ENCODE measurements around the gene SNX10. TPM values are rescaled to one million over a fixed set of nuclear protein-coding genes. Genes with fewer than 3 reads are reported as not detected.

Gene SNX10
- total and polyA plus RNA-seq, 12 donors, result 6.5 to 50.3 (median 27.8) TPM

- DNase-seq, result peak in 4 of 7 donors; percentile 19 to 55 (median 46)
- 74 to 83% (median 79%) methylated on average over 11 of the region's 11 CpGs for WGBS, 4 donors
Measured at GRCh38 chr7:26292768-26293560, 1.3 kb downstream of the SNX10 start.

GRCh38 chr7:26293569-26294308 is 2.1 kb downstream of the SNX10 start:
- TF ChIP-seq POLR2A (IDR thresholded peaks at IDR 0.05), result no peak
- TF ChIP-seq, protein P1, sequence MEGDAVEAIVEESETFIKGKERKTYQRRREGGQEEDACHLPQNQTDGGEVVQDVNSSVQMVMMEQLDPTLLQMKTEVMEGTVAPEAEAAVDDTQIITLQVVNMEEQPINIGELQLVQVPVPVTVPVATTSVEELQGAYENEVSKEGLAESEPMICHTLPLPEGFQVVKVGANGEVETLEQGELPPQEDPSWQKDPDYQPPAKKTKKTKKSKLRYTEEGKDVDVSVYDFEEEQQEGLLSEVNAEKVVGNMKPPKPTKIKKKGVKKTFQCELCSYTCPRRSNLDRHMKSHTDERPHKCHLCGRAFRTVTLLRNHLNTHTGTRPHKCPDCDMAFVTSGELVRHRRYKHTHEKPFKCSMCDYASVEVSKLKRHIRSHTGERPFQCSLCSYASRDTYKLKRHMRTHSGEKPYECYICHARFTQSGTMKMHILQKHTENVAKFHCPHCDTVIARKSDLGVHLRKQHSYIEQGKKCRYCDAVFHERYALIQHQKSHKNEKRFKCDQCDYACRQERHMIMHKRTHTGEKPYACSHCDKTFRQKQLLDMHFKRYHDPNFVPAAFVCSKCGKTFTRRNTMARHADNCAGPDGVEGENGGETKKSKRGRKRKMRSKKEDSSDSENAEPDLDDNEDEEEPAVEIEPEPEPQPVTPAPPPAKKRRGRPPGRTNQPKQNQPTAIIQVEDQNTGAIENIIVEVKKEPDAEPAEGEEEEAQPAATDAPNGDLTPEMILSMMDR (IDR thresholded peaks at IDR 0.05), result no peak
- intact Hi-C loops (cut with DNase I), result no loop called here
- Histone ChIP-seq H3K36me3 (replicated peaks in 1 of 2) (no peaks in the 10 kb centered on the region), H3K4me3 (peak overlapping the region in 1 of 4 donors; percentile 26), H3K27ac (peak overlapping the region in 2 of 5 donors; percentile 28 to 39), H3K9me3 (replicated peaks in 1 of 3) (no peaks in the 10 kb centered on the region), H3K4me1 (replicated peaks in 1 of 2) (peaks cover 0 to 22% of the 10 kb centered on the region in 2 donors), H3K27me3 (no peaks in the 10 kb centered on the region)
- 74 to 84% (median 78%) methylated on average over 6 of the region's 6 CpGs for WGBS, 4 donors
- DNase-seq, result no peak

More at GRCh38 chr7:26292768-26293560, 1.3 kb downstream of the SNX10 start:
- Histone ChIP-seq H3K27me3 (no peaks in the 10 kb centered on the region), H3K36me3 (replicated peaks in 1 of 2) (no peaks in the 10 kb centered on the region), H3K27ac (peak overlapping the region in 1 of 5 donors; percentile 85), H3K4me3 (peak overlapping the region in 1 of 4 donors; percentile 75), H3K9me3 (replicated peaks in 1 of 3) (no peaks in the 10 kb centered on the region), H3K4me1 (replicated peaks in 1 of 2) (peaks cover 0 to 22% of the 10 kb centered on the region in 2 donors)
- intact Hi-C loops (cut with DNase I), result no loop called here
- TF ChIP-seq, protein P1 (IDR thresholded peaks at IDR 0.05), result no peak
- no peak for TF ChIP-seq POLR2A (IDR thresholded peaks at IDR 0.05)

- Histone ChIP-seq H3K27me3 (no peaks in the 10 kb centered on the region), H3K36me3 (replicated peaks in 1 of 2) (no peaks in the 10 kb centered on the region), H3K4me1 (replicated peaks in 1 of 2) (peaks cover 0 to 22% of the 10 kb centered on the region in 2 donors), H3K27ac (no peak overlapping the region), H3K4me3 (no peak overlapping the region), H3K9me3 (replicated peaks in 1 of 3) (no peaks in the 10 kb centered on the region)
- no peak for TF ChIP-seq POLR2A (IDR thresholded peaks at IDR 0.05)
- TF ChIP-seq, protein P1 (IDR thresholded peaks at IDR 0.05), result no peak
- no peak for DNase-seq
- intact Hi-C loops (cut with DNase I), result no loop called here
Measured at GRCh38 chr7:26295015-26295414, 3.4 kb downstream of the SNX10 start.

GRCh38 chr7:26295586-26295985 is 3.9 kb downstream of the SNX10 start:
- intact Hi-C loops (cut with DNase I), result no loop called here
- DNase-seq, result no peak
- 91 to 99% (median 95%) methylated on average over 5 of the region's 5 CpGs for WGBS, 4 donors
- H3K27me3 ChIP-seq, result no peaks in the 10 kb centered on the region
- H3K9me3 ChIP-seq (replicated peaks in 1 of 3), result no peaks in the 10 kb centered on the region
- H3K36me3 ChIP-seq (replicated peaks in 1 of 2), result no peaks in the 10 kb centered on the region
- H3K4me3 ChIP-seq, result no peak overlapping the region
- no peak overlapping the region for H3K27ac ChIP-seq
- H3K4me1 ChIP-seq (replicated peaks in 1 of 2), result peaks cover 0 to 22% of the 10 kb centered on the region in 2 donors
- TF ChIP-seq, protein P1 (IDR thresholded peaks at IDR 0.05), result no peak
- TF ChIP-seq POLR2A (IDR thresholded peaks at IDR 0.05), result no peak

Measured in adrenal gland (tissue), 12 donors.